Breast epithelium (tissue), 3 donors: Measurements from ENCODE around the gene PRKG1.

Experiments used
- POLR2A ChIP-seq: fragments of 450-650 bp; IDR thresholded peaks from one replicate; pipeline ENCODE4 v1.6.1; 2016; ENCODE audit warnings: antibody characterized with exemption, mild to moderate bottlenecking, moderate library complexity
- TF ChIP-seq, protein P1 (sequence below), 3 donors: fragments of 450-650 bp; IDR thresholded peaks; one replicate each; pipeline ENCODE4 v1.5.1; 2016 to 2017; ENCODE audit warnings: antibody characterized with exemption in 3 of 3, mild to moderate bottlenecking in 3 of 3, moderate library complexity in 3 of 3

- TF ChIP-seq, protein P1, sequence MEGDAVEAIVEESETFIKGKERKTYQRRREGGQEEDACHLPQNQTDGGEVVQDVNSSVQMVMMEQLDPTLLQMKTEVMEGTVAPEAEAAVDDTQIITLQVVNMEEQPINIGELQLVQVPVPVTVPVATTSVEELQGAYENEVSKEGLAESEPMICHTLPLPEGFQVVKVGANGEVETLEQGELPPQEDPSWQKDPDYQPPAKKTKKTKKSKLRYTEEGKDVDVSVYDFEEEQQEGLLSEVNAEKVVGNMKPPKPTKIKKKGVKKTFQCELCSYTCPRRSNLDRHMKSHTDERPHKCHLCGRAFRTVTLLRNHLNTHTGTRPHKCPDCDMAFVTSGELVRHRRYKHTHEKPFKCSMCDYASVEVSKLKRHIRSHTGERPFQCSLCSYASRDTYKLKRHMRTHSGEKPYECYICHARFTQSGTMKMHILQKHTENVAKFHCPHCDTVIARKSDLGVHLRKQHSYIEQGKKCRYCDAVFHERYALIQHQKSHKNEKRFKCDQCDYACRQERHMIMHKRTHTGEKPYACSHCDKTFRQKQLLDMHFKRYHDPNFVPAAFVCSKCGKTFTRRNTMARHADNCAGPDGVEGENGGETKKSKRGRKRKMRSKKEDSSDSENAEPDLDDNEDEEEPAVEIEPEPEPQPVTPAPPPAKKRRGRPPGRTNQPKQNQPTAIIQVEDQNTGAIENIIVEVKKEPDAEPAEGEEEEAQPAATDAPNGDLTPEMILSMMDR (IDR thresholded peaks at IDR 0.05): no peak
- no peak for TF ChIP-seq POLR2A
Observed at GRCh38 chr10:51342381-51342780, 268.1 kb downstream of the PRKG1 start.
